GM21528 (cell line): Measurements from ENCODE around the gene ZBTB8B.

Experiments
- ATAC-seq: cut with Tn5 transposase; IDR thresholded peaks from one replicate; pipeline ENCODE4 v1.9.1; 2021; ENCODE audit warnings: mild to moderate bottlenecking, moderate library complexity; ENCODE audit not compliant: unreplicated experiment, low FRiP score

The ZBTB8B gene

DNA sequence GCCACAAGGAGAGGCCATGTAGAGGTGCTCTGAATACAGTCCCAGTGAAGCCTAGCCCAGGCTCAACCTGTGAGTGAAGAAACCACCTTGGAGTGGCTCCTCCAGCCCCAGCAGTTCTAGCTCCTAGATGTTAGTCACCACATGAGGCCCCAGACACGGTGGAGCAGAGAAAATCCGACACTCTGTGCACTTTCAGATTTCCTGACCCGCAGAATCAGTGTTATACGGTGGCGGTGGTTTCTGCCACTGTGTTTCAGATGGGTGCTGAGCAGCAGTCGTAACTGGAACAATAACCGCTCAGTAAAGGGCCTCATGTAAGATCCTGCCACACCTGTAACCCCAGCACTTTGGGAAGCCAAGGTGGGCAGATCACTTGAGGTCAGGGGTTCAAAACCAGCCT is 38.3 kb downstream of the ZBTB8B start:
- no peak for ATAC-seq

- no peak for ATAC-seq
Observed at GRCh38 chr1:32507021-32507420, 42.1 kb downstream of the ZBTB8B start.

DNA sequence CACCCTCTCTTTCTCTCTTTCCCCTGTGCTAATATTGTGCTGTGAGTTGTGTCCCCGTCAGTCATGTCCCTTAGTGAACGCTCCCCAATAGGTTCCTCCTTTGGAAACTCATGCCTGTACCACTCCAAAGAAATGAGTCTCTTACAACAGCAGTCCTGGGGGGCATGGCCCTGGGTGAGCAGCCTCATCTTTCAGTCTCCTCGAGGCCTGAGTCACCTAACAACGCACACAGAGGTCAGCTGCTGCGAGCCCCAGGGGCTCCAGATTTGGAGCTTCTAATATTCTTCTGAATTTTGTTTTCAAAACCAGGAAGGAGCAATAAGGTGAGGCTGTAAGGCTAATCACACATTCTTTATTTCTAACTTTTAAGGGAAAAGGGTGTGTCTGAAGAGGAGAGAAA is 43.9 kb downstream of the ZBTB8B start:
- no peak for ATAC-seq

DNA sequence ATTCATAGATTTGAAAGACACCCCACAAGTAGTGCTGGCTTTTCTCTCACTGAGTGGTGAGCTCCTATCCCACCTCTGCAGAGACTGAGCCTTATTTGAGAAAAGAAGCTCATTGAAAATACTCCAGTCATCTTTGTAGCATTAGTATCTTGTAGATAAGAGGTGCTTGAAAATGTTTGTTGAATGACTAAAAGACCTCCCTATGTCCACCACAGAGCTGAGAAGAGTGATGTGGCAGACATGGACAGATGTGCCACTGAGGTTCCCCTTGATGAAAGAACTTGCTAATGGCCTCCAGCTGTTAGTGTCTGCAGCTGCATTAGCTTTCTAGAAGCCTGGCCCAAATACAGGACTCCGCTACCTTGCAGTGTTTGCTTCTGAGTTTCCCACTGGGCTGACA is 45.1 kb downstream of the ZBTB8B start:
- no peak for ATAC-seq
